ENCODE data around the gene CSF3R.
A peak's percentile ranks its signal among the peaks of the same experiment; 100 is the strongest.
"Not testable (repeated sequence)": the region's sequence is repeated elsewhere in the genome, so short reads cannot be mapped to it uniquely, and the experiment has no call there.

The CSF3R gene

GRCh38 chr1:36481771-36482723, 666 bp downstream of the CSF3R start:
- DNase-seq (ENCODE audit: low spot score), result no peak

GRCh38 chr1:36481091-36481490, 1.6 kb downstream of the CSF3R start:
- DNase-seq (ENCODE audit: low spot score), result no peak

- DNase-seq (ENCODE audit: low spot score), result no peak
Measured at GRCh38 chr1:36480161-36480560, 2.6 kb downstream of the CSF3R start.

GRCh38 chr1:36479505-36480051, 3.1 kb downstream of the CSF3R start:
- no peak for DNase-seq (ENCODE audit: low spot score)

- not testable (repeated sequence) for DNase-seq (ENCODE audit: low spot score)
Measured at GRCh38 chr1:36477615-36478014, 5.1 kb downstream of the CSF3R start.

- no peak for DNase-seq (ENCODE audit: low spot score)
Measured at GRCh38 chr1:36476945-36477344, 5.8 kb downstream of the CSF3R start.

- DNase-seq (ENCODE audit: low spot score), result no peak
Measured at GRCh38 chr1:36475910-36476604, 6.7 kb downstream of the CSF3R start.

- DNase-seq (ENCODE audit: low spot score), result no peak
Measured at GRCh38 chr1:36475341-36475740, 7.4 kb downstream of the CSF3R start.

- DNase-seq (ENCODE audit: low spot score), result no peak
Measured at GRCh38 chr1:36472656-36473055, 10.1 kb downstream of the CSF3R start.

- no peak for DNase-seq (ENCODE audit: low spot score)
Measured at GRCh38 chr1:36471830-36472641, 10.7 kb downstream of the CSF3R start.

- DNase-seq (ENCODE audit: low spot score), result no peak
Measured at GRCh38 chr1:36469163-36469562, 13.6 kb downstream of the CSF3R start.

- DNase-seq (ENCODE audit: low spot score), result no peak
Measured at GRCh38 chr1:36467700-36468455, 14.8 kb downstream of the CSF3R start.

- no peak for DNase-seq (ENCODE audit: low spot score)
Measured at GRCh38 chr1:36467027-36467410, 15.7 kb downstream of the CSF3R start.

GRCh38 chr1:36466370-36467026, 16.2 kb downstream of the CSF3R start:
- DNase-seq (ENCODE audit: low spot score), result no peak

- DNase-seq (ENCODE audit: low spot score), result no peak
Measured at GRCh38 chr1:36465731-36466369, 16.9 kb downstream of the CSF3R start.

GRCh38 chr1:36464605-36465393, 17.9 kb downstream of the CSF3R start:
- DNase-seq (ENCODE audit: low spot score), result no peak

- peak; percentile 94 for DNase-seq (ENCODE audit: low spot score)
Measured at GRCh38 chr1:36463803-36464604, 18.7 kb downstream of the CSF3R start, which contains the start of gene MRPS15. Gene MRPS15 (minus strand): TSS chr1:36464384. CDS start chr1:36464275, 109 bp downstream.

- DNase-seq (ENCODE audit: low spot score), result no peak
Measured at GRCh38 chr1:36463463-36463802, 19.3 kb downstream of the CSF3R start.

- DNase-seq (ENCODE audit: low spot score), result no peak
Measured at GRCh38 chr1:36458910-36459309, 23.8 kb downstream of the CSF3R start.
